T-helper 2 cell treated with Interferon-gamma antibody and Interleukin-4, amounts not matched to agents 5 μg/mL and 100 μg/mL, for 36 hours (primary cell): ENCODE data around the gene DYSF.

Experiments
- DNase-seq: peaks from one replicate; pipeline ENCODE4 v3.0.0; 2021; ENCODE audit warnings: low spot score
- H3K27ac Mint-ChIP-seq: one replicate; pipeline ENCODE4 v1.8.0; 2021; ENCODE audit warnings: mild to moderate bottlenecking, mixed read lengths
- H3K27me3 Mint-ChIP-seq: one replicate; pipeline ENCODE4 v1.8.0; 2021; ENCODE audit warnings: low read depth, mixed read lengths
- H3K36me3 Mint-ChIP-seq: one replicate; pipeline ENCODE4 v1.8.0; 2021; ENCODE audit warnings: low read depth, mixed read lengths
- H3K4me1 Mint-ChIP-seq: one replicate; pipeline ENCODE4 v1.8.0; 2021; ENCODE audit warnings: low read depth, mixed read lengths
- H3K4me3 Mint-ChIP-seq: one replicate; pipeline ENCODE4 v1.8.0; 2022; ENCODE audit warnings: mild to moderate bottlenecking, moderate library complexity, mixed read lengths
- H3K9me3 Mint-ChIP-seq: one replicate; pipeline ENCODE4 v1.8.0; 2021; ENCODE audit warnings: mixed read lengths

The DYSF gene

GRCh38 chr2:71613403-71613952 lies 160.1 kb downstream of the DYSF start:
- DNase-seq, result no peak
- Mint-ChIP-seq H3K27ac (no peak overlapping the region), H3K36me3 (no peaks in the 10 kb centered on the region), H3K27me3 (no peaks in the 10 kb centered on the region), H3K9me3 (no peaks in the 10 kb centered on the region), H3K4me3 (no peak overlapping the region), H3K4me1 (no peaks in the 10 kb centered on the region)

GRCh38 chr2:71613953-71614925 lies 160.9 kb downstream of the DYSF start:
- Mint-ChIP-seq H3K9me3 (no peaks in the 10 kb centered on the region), H3K27ac (no peak overlapping the region), H3K4me3 (no peak overlapping the region), H3K36me3 (no peaks in the 10 kb centered on the region), H3K4me1 (no peaks in the 10 kb centered on the region), H3K27me3 (no peaks in the 10 kb centered on the region)
- DNase-seq, result no peak

- H3K27me3 Mint-ChIP-seq, result no peaks in the 10 kb centered on the region
- H3K4me3 Mint-ChIP-seq, result no peak overlapping the region
- no peak overlapping the region for H3K27ac Mint-ChIP-seq
- no peaks in the 10 kb centered on the region for H3K4me1 Mint-ChIP-seq
- H3K36me3 Mint-ChIP-seq, result no peaks in the 10 kb centered on the region
- no peaks in the 10 kb centered on the region for H3K9me3 Mint-ChIP-seq
- no peak for DNase-seq
Measured at GRCh38 chr2:71614976-71615766, 161.8 kb downstream of the DYSF start.

- H3K4me3 Mint-ChIP-seq, result no peak overlapping the region
- DNase-seq, result no peak
- no peaks in the 10 kb centered on the region for H3K4me1 Mint-ChIP-seq
- H3K36me3 Mint-ChIP-seq, result no peaks in the 10 kb centered on the region
- H3K9me3 Mint-ChIP-seq, result no peaks in the 10 kb centered on the region
- H3K27ac Mint-ChIP-seq, result no peak overlapping the region
- no peaks in the 10 kb centered on the region for H3K27me3 Mint-ChIP-seq
Measured at GRCh38 chr2:71615767-71616730, 162.7 kb downstream of the DYSF start.

- DNase-seq, result peak; percentile 1
- Mint-ChIP-seq H3K27me3 (no peaks in the 10 kb centered on the region), H3K27ac (no peak overlapping the region), H3K4me3 (no peak overlapping the region), H3K4me1 (no peaks in the 10 kb centered on the region), H3K36me3 (no peaks in the 10 kb centered on the region), H3K9me3 (no peaks in the 10 kb centered on the region)
Measured at GRCh38 chr2:71617266-71617665, 163.9 kb downstream of the DYSF start.

GRCh38 chr2:71618327-71619113 lies 165.2 kb downstream of the DYSF start:
- Mint-ChIP-seq H3K36me3 (no peaks in the 10 kb centered on the region), H3K27ac (no peak overlapping the region), H3K4me1 (no peaks in the 10 kb centered on the region), H3K27me3 (no peaks in the 10 kb centered on the region), H3K4me3 (no peak overlapping the region), H3K9me3 (no peaks in the 10 kb centered on the region)
- no peak for DNase-seq

- no peaks in the 10 kb centered on the region for H3K36me3 Mint-ChIP-seq
- H3K27ac Mint-ChIP-seq, result no peak overlapping the region
- H3K4me3 Mint-ChIP-seq, result no peak overlapping the region
- DNase-seq, result peak; percentile 2
- H3K27me3 Mint-ChIP-seq, result no peaks in the 10 kb centered on the region
- H3K9me3 Mint-ChIP-seq, result no peaks in the 10 kb centered on the region
- H3K4me1 Mint-ChIP-seq, result no peaks in the 10 kb centered on the region
Measured at GRCh38 chr2:71619230-71619741, 165.9 kb downstream of the DYSF start.

GRCh38 chr2:71620116-71620515 lies 166.8 kb downstream of the DYSF start:
- peak; percentile 2 for DNase-seq
- no peaks in the 10 kb centered on the region for H3K9me3 Mint-ChIP-seq
- no peak overlapping the region for H3K27ac Mint-ChIP-seq
- H3K36me3 Mint-ChIP-seq, result no peaks in the 10 kb centered on the region
- H3K27me3 Mint-ChIP-seq, result peaks cover 1% of the 10 kb centered on the region
- no peak overlapping the region for H3K4me3 Mint-ChIP-seq
- no peaks in the 10 kb centered on the region for H3K4me1 Mint-ChIP-seq

- Mint-ChIP-seq H3K4me1 (no peaks in the 10 kb centered on the region), H3K27ac (no peak overlapping the region), H3K4me3 (no peak overlapping the region), H3K27me3 (peaks cover 4% of the 10 kb centered on the region), H3K36me3 (no peaks in the 10 kb centered on the region), H3K9me3 (no peaks in the 10 kb centered on the region)
- peak; percentile 2 for DNase-seq
Measured at GRCh38 chr2:71620851-71621251, 167.5 kb downstream of the DYSF start.

GRCh38 chr2:71629273-71629672 lies 175.9 kb downstream of the DYSF start:
- H3K36me3 Mint-ChIP-seq, result no peaks in the 10 kb centered on the region
- H3K4me1 Mint-ChIP-seq, result no peaks in the 10 kb centered on the region
- H3K27ac Mint-ChIP-seq, result no peak overlapping the region
- H3K27me3 Mint-ChIP-seq, result peaks cover 16% of the 10 kb centered on the region
- no peaks in the 10 kb centered on the region for H3K9me3 Mint-ChIP-seq
- H3K4me3 Mint-ChIP-seq, result no peak overlapping the region
- DNase-seq, result no peak

- H3K4me3 Mint-ChIP-seq, result no peak overlapping the region
- peaks cover 16% of the 10 kb centered on the region for H3K27me3 Mint-ChIP-seq
- no peaks in the 10 kb centered on the region for H3K36me3 Mint-ChIP-seq
- H3K27ac Mint-ChIP-seq, result no peak overlapping the region
- no peak for DNase-seq
- H3K4me1 Mint-ChIP-seq, result no peaks in the 10 kb centered on the region
- no peaks in the 10 kb centered on the region for H3K9me3 Mint-ChIP-seq
Measured at GRCh38 chr2:71629771-71630453, 176.6 kb downstream of the DYSF start.
